WTC11 (cell line): ENCODE data around the gene LDLRAD4. TPM values are rescaled to one million over a fixed set of nuclear protein-coding genes. Genes with fewer than 3 reads are reported as not detected.

Experiments
- ATAC-seq: fragments of 200-7000 bp; cut with Tn5 transposase; 2 replicates; pipeline ENCODE4 v1.10.0; 2021; ENCODE audit warnings: mild to moderate bottlenecking, moderate library complexity
- CTCF ChIA-PET: fragments of 300-600 bp; sonication (Branson Sonifier 250); formaldehyde crosslinking; loops from one replicate; lab custom pipeline; 2021; ENCODE audit warnings: antibody characterized with exemption; lab: Charles Lee
- POLR2A ChIA-PET: fragments of 350-600 bp; sonication (Branson Sonifier 250); formaldehyde crosslinking; loops from one replicate; lab custom pipeline; 2021; ENCODE audit warnings: antibody characterized with exemption; lab: Charles Lee
- DNase-seq: peaks from one replicate; pipeline ENCODE4 v3.0.0; 2021; ENCODE audit warnings: low spot score
- H3K27ac Mint-ChIP-seq: 2 replicates; pipeline ENCODE4 v1.8.0; 2021; ENCODE audit warnings: mixed read lengths
- H3K27me3 Mint-ChIP-seq: 2 replicates; pipeline ENCODE4 v1.8.0; 2021; ENCODE audit warnings: low read depth, mild to moderate bottlenecking, moderate library complexity, mixed read lengths
- H3K36me3 Mint-ChIP-seq: 2 replicates; pipeline ENCODE4 v1.8.0; 2021; ENCODE audit warnings: mixed read lengths
- H3K4me1 Mint-ChIP-seq: 2 replicates; pipeline ENCODE4 v1.8.0; 2022; ENCODE audit warnings: mixed read lengths
- H3K4me3 Mint-ChIP-seq: 2 replicates; pipeline ENCODE4 v1.8.0; 2021; ENCODE audit warnings: mild to moderate bottlenecking, moderate library complexity, mixed read lengths
- H3K9me3 Mint-ChIP-seq: 2 replicates; pipeline ENCODE4 v1.8.0; 2021; ENCODE audit warnings: mixed read lengths
- EMX1 ChIP-seq: fragments of 250-450 bp; sonication (Bioruptor Pico); IDR thresholded peaks from 2 replicates; pipeline ENCODE4 v1.8.0; 2021; ENCODE audit warnings: mild to moderate bottlenecking
- ESRRA ChIP-seq: sonication (generic); formaldehyde crosslinking; IDR thresholded peaks from 2 replicates; pipeline ENCODE4 v1.8.1; 2022; ENCODE audit warnings: mild to moderate bottlenecking, missing genetic modification reagents, borderline replicate concordance
- FOXP1 ChIP-seq: sonication (generic); formaldehyde crosslinking; IDR thresholded peaks from 2 replicates; pipeline ENCODE4 v1.8.0; 2022; ENCODE audit warnings: missing genetic modification reagents, mild to moderate bottlenecking, moderate library complexity, borderline replicate concordance
- GRHL2 ChIP-seq: fragments of 250-450 bp; sonication (Bioruptor Pico); IDR thresholded peaks from 2 replicates; pipeline ENCODE4 v1.8.0; 2022; ENCODE audit warnings: mild to moderate bottlenecking, moderate library complexity; ENCODE audit not compliant: insufficient replicate concordance, severe bottlenecking
- MXD4 ChIP-seq: fragments of 250-450 bp; sonication (Bioruptor Pico); IDR thresholded peaks from 2 replicates; pipeline ENCODE4 v1.8.0; 2021; ENCODE audit warnings: mild to moderate bottlenecking, moderate library complexity, borderline replicate concordance
- MYBL2 ChIP-seq: sonication (generic); formaldehyde crosslinking; IDR thresholded peaks from 2 replicates; pipeline ENCODE4 v1.8.1; 2023; ENCODE audit warnings: mild to moderate bottlenecking, moderate library complexity, missing genetic modification reagents
- NFYB ChIP-seq: sonication (generic); formaldehyde crosslinking; conservative IDR thresholded peaks from 2 replicates; pipeline ENCODE4 v1.8.0; 2022; ENCODE audit warnings: low read depth, missing genetic modification reagents
- NR1H2 ChIP-seq: sonication (generic); formaldehyde crosslinking; IDR thresholded peaks from 2 replicates; pipeline ENCODE4 v1.9.0; 2021; ENCODE audit warnings: mild to moderate bottlenecking, moderate library complexity, missing genetic modification reagents
- PREB ChIP-seq: sonication (generic); formaldehyde crosslinking; IDR thresholded peaks from 2 replicates; pipeline ENCODE4 v1.8.1; 2022; ENCODE audit warnings: mild to moderate bottlenecking, missing genetic modification reagents, moderate library complexity, borderline replicate concordance
- ZNF121 ChIP-seq: sonication (generic); formaldehyde crosslinking; IDR thresholded peaks from 2 replicates; pipeline ENCODE4 v1.8.0; 2023; ENCODE audit warnings: missing genetic modification reagents
- ZNF219 ChIP-seq: sonication (generic); formaldehyde crosslinking; IDR thresholded peaks from 2 replicates; pipeline ENCODE4 v1.8.0; 2023; ENCODE audit warnings: missing genetic modification reagents, mild to moderate bottlenecking, borderline replicate concordance
- ZNF396 ChIP-seq: fragments of 250-450 bp; sonication (Bioruptor Pico); IDR thresholded peaks from 2 replicates; pipeline ENCODE4 v1.8.0; 2021; ENCODE audit warnings: mild to moderate bottlenecking, moderate library complexity, borderline replicate concordance
- total RNA-seq: library from RNA; stranded (reverse); gene quantifications from 3 replicates; pipeline ENCODE4 v1.2.3, GENCODE V29; 2021
- TF ChIP-seq, protein P1 (sequence below): sonication (generic); formaldehyde crosslinking; IDR thresholded peaks from 2 replicates; pipeline ENCODE4 v1.8.1; 2023; ENCODE audit warnings: mild to moderate bottlenecking, missing genetic modification reagents, moderate library complexity
- TF ChIP-seq, protein P2 (sequence below): fragments of 250-450 bp; sonication (Bioruptor Pico); IDR thresholded peaks from 2 replicates; pipeline ENCODE4 v1.9.0; 2021; ENCODE audit warnings: moderate library complexity, mild to moderate bottlenecking, inconsistent platforms, borderline replicate concordance
- TF ChIP-seq, protein P3 (sequence below): sonication (generic); formaldehyde crosslinking; IDR thresholded peaks from 2 replicates; pipeline ENCODE4 v1.8.1; 2022; ENCODE audit warnings: missing genetic modification reagents, borderline replicate concordance
- TF ChIP-seq, protein P4 (sequence below): fragments of 200-600 bp; IDR thresholded peaks from 2 replicates; pipeline ENCODE4 v1.8.0; 2022; ENCODE audit warnings: antibody characterized with exemption
- TF ChIP-seq, protein P5 (sequence below): fragments of 250-450 bp; sonication (Bioruptor Pico); IDR thresholded peaks from 2 replicates; pipeline ENCODE4 v1.9.0; 2021; ENCODE audit warnings: mild to moderate bottlenecking

Gene LDLRAD4
- total RNA-seq, 1 experiment from 2014 or later = 6.2 TPM

DNA sequence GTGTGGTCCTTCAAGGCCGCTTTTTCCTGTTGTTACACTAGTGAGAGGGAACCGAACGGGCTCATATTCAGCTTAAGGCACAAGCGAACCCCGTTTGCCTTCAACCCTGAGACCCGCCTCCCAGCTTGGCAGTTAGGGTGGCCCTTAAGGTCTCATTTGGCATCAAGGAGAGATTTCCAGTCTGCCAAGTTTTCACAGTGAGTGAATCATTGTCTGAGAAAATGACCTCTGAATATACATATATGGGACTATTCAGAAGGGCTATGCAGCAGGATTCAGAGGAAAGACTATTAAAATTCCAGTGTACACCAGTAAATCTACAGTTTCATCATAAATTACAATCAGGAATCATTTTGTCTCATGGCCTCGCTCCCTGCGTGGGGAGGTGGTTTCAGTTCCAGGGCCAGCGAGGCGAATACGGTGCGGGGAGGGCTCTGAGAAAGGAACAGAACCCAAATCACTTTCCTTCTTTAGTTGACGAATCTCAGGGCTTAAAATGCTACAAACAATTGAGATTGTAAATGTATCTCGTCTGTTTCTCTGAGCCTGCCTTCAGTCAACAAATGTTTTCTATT lies 276.4 kb downstream of the LDLRAD4 start:
- ATAC-seq = no peak
- Mint-ChIP-seq H3K36me3 (peaks cover 20% of the 10 kb centered on the region), H3K27ac (0 out of 2 replicates have a peak overlapping the region, but pooled peaks have one; percentile 19), H3K27me3 (peaks cover 11% of the 10 kb centered on the region), H3K4me1 (peaks cover 26% of the 10 kb centered on the region), H3K4me3 (no peak overlapping the region), H3K9me3 (peaks cover 19% of the 10 kb centered on the region)
- no peak for DNase-seq
- ChIA-PET POLR2A (no interaction called here), CTCF (no interaction called here)
- no peak for TF ChIP-seq MYBL2 (CRISPR knock-in tag)
- TF ChIP-seq ESRRA (CRISPR knock-in tag) = no peak
- no peak for TF ChIP-seq EMX1 (CRISPR knock-in tag)
- TF ChIP-seq, protein P1, sequence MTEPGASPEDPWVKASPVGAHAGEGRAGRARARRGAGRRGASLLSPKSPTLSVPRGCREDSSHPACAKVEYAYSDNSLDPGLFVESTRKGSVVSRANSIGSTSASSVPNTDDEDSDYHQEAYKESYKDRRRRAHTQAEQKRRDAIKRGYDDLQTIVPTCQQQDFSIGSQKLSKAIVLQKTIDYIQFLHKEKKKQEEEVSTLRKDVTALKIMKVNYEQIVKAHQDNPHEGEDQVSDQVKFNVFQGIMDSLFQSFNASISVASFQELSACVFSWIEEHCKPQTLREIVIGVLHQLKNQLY = no peak
- TF ChIP-seq ZNF396 (CRISPR knock-in tag) = no peak
- no peak for TF ChIP-seq GRHL2
- TF ChIP-seq, protein P2, sequence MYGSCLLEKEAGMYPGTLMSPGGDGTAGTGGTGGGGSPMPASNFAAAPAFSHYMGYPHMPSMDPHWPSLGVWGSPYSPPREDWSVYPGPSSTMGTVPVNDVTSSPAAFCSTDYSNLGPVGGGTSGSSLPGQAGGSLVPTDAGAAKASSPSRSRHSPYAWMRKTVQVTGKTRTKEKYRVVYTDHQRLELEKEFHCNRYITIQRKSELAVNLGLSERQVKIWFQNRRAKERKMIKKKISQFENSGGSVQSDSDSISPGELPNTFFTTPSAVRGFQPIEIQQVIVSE = no peak

DNA sequence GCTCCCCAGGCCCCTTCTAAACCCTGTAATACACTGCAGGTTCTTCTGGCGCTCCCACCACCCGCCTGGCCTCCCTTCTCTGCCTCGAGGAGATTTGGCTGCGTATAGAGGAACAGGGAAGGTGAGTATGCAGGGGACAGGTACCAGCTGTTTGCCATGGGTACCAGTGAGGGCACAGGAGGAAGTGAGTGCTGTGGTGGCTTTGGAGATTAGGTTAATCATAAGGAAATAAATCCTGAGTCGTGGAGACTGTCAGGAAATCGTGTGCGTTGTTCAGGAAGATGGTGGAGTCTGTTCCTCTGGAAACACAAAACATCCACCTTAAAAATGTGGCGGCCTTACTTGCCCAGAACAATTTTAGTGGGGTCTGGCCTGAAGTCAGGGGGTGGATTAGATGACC lies 277.4 kb downstream of the LDLRAD4 start:
- ChIA-PET POLR2A (no interaction called here), CTCF (no interaction called here)
- Mint-ChIP-seq H3K4me3 (no peak overlapping the region), H3K27ac (0 out of 2 replicates have a peak overlapping the region, but pooled peaks have one; percentile 58), H3K36me3 (peaks cover 20% of the 10 kb centered on the region), H3K27me3 (peaks cover 12% of the 10 kb centered on the region), H3K4me1 (peaks cover 36% of the 10 kb centered on the region), H3K9me3 (peaks cover 19% of the 10 kb centered on the region)
- TF ChIP-seq ZNF219 (CRISPR knock-in tag) (no peak), MXD4 (CRISPR knock-in tag) (no peak), PREB (no peak), ZNF121 (CRISPR knock-in tag) (no peak), NR1H2 (CRISPR knock-in tag) (no peak), FOXP1 (CRISPR knock-in tag) (no peak), NFYB (no peak), GRHL2 (no peak), ESRRA (CRISPR knock-in tag) (no peak)
- TF ChIP-seq, protein P3, sequence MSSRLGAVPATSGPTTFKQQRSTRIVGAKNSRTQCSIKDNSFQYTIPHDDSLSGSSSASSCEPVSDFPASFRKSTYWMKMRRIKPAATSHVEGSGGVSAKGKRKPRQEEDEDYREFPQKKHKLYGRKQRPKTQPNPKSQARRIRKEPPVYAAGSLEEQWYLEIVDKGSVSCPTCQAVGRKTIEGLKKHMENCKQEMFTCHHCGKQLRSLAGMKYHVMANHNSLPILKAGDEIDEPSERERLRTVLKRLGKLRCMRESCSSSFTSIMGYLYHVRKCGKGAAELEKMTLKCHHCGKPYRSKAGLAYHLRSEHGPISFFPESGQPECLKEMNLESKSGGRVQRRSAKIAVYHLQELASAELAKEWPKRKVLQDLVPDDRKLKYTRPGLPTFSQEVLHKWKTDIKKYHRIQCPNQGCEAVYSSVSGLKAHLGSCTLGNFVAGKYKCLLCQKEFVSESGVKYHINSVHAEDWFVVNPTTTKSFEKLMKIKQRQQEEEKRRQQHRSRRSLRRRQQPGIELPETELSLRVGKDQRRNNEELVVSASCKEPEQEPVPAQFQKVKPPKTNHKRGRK = no peak
- TF ChIP-seq, protein P4, sequence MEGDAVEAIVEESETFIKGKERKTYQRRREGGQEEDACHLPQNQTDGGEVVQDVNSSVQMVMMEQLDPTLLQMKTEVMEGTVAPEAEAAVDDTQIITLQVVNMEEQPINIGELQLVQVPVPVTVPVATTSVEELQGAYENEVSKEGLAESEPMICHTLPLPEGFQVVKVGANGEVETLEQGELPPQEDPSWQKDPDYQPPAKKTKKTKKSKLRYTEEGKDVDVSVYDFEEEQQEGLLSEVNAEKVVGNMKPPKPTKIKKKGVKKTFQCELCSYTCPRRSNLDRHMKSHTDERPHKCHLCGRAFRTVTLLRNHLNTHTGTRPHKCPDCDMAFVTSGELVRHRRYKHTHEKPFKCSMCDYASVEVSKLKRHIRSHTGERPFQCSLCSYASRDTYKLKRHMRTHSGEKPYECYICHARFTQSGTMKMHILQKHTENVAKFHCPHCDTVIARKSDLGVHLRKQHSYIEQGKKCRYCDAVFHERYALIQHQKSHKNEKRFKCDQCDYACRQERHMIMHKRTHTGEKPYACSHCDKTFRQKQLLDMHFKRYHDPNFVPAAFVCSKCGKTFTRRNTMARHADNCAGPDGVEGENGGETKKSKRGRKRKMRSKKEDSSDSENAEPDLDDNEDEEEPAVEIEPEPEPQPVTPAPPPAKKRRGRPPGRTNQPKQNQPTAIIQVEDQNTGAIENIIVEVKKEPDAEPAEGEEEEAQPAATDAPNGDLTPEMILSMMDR = no peak
- TF ChIP-seq, protein P5, sequence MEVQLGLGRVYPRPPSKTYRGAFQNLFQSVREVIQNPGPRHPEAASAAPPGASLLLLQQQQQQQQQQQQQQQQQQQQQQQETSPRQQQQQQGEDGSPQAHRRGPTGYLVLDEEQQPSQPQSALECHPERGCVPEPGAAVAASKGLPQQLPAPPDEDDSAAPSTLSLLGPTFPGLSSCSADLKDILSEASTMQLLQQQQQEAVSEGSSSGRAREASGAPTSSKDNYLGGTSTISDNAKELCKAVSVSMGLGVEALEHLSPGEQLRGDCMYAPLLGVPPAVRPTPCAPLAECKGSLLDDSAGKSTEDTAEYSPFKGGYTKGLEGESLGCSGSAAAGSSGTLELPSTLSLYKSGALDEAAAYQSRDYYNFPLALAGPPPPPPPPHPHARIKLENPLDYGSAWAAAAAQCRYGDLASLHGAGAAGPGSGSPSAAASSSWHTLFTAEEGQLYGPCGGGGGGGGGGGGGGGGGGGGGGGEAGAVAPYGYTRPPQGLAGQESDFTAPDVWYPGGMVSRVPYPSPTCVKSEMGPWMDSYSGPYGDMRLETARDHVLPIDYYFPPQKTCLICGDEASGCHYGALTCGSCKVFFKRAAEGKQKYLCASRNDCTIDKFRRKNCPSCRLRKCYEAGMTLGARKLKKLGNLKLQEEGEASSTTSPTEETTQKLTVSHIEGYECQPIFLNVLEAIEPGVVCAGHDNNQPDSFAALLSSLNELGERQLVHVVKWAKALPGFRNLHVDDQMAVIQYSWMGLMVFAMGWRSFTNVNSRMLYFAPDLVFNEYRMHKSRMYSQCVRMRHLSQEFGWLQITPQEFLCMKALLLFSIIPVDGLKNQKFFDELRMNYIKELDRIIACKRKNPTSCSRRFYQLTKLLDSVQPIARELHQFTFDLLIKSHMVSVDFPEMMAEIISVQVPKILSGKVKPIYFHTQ (CRISPR knock-in tag) = no peak
- DNase-seq = no peak
- no peak for ATAC-seq
